Lung (tissue), 12 donors: ENCODE data around the gene TMEM107. TPM values are rescaled to one million over a fixed set of nuclear protein-coding genes. Genes with fewer than 3 reads are reported as not detected.

Source experiments
- ATAC-seq: fragments of 200-7000 bp; cut with Tn5 transposase; one replicate; pipeline ENCODE4 v1.9.1; 2020; ENCODE audit warnings: moderate number of reproducible peaks; ENCODE audit not compliant: insufficient read depth, low FRiP score
- DNase-seq, 3 donors: peaks; one replicate each; pipeline ENCODE4 v3.0.0-alpha.2; 2013 to 2017
- H3K27ac ChIP-seq, 2 donors: one replicate each; pipeline ENCODE4 v1.5.1; 2013; ENCODE audit warnings: mild to moderate bottlenecking in 2 of 2, moderate library complexity in 2 of 2, control low read depth in 1 of 2, inconsistent platforms in 1 of 2, low read depth in 1 of 2, low read length in 1 of 2
- H3K27me3 ChIP-seq, 3 donors: one replicate each; pipeline ENCODE4 v1.5.1; 2013; ENCODE audit warnings: low read length in 2 of 3; ENCODE audit not compliant: control insufficient read depth in 3 of 3, insufficient read depth in 3 of 3
- H3K36me3 ChIP-seq, 4 donors: one replicate each; pipeline ENCODE4 v1.5.1; 2013; ENCODE audit warnings: low read length in 4 of 4, mild to moderate bottlenecking in 1 of 4, moderate library complexity in 1 of 4; ENCODE audit not compliant: control insufficient read depth in 4 of 4, insufficient read depth in 4 of 4
- H3K4me1 ChIP-seq, 5 donors: one replicate each; pipeline ENCODE4 v1.5.1; 2013; ENCODE audit warnings: low read length in 5 of 5, mild to moderate bottlenecking in 2 of 5, moderate library complexity in 1 of 5; ENCODE audit not compliant: control insufficient read depth in 5 of 5, insufficient read depth in 5 of 5
- H3K4me3 ChIP-seq: one replicate; pipeline ENCODE4 v1.5.1; 2013; ENCODE audit warnings: mild to moderate bottlenecking, control low read depth, moderate library complexity
- H3K9ac ChIP-seq, 2 donors: one replicate each; pipeline ENCODE4 v1.5.1; 2013; ENCODE audit warnings: low read length in 2 of 2, control low read depth in 1 of 2; ENCODE audit not compliant: insufficient read depth in 1 of 2
- H3K9me3 ChIP-seq, 4 donors: one replicate each; pipeline ENCODE4 v1.5.1; 2013; ENCODE audit warnings: low read length in 3 of 4, mild to moderate bottlenecking in 1 of 4, moderate library complexity in 1 of 4; ENCODE audit not compliant: control insufficient read depth in 4 of 4, insufficient read depth in 3 of 4
- WGBS, 2 donors: extraction: QIAGEN DNeasy Blood & Tissue Kit; methylation state at CpG; one replicate each; pipeline ENCODE4 v1.1.7; 2013; 5-methylcytosine and 5-hydroxymethylcytosine counted together
- polyA plus RNA-seq, 2 donors: library from polyadenylated mRNA; stranded (reverse); fragments of 200-250 nt; gene quantifications; one replicate each; pipeline ENCODE4 v1.2.1, GENCODE V29; 2013
- total RNA-seq, 2 donors: library from RNA; depleted of rRNA in 1 of 2; stranded (reverse); fragments of >200 nt in 1 of 2; gene quantifications; one replicate each; pipeline ENCODE4 v1.2.1, GENCODE V29; 2014 to 2021
- TF ChIP-seq, protein P1 (sequence below): IDR thresholded peaks from 2 replicates; pipeline ENCODE4 v1.5.1; 2012; ENCODE audit warnings: mild to moderate bottlenecking; ENCODE audit errors: control extremely low read depth, extremely low read depth
- donor health status: control.
- donor health status: control.
- donor health status: Bipolar disorder and iron deficiency.
- donor health status: healthy.
- donor health status: DM: yes; HTN: yes; CAD: no.

TMEM107 gene
- total and polyA plus RNA-seq, 4 donors: 13.2 to 33.1 (median 21.7) TPM

DNA sequence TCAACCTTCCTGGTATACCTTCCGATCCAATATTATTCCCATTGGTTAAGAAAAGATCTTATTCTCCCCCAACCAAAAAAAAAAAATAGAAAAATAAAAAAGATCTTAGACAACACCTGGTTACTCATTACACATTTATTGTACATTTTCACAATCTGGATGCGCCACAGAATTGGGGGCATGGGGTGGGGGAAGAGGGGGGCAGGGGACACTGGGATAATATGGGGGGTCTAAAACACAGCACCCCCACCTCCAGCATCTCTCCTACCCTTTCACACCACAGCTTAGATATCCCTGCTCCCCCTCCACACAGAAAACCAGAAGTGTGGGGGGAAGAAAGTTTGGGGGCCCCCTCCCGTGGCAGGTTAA is 17.2 kb downstream of the TMEM107 start:
- no peak overlapping the region for H3K4me3 ChIP-seq
- H3K9me3 ChIP-seq: no peaks in the 10 kb centered on the region
- 59% methylated on average over 3 of the region's 3 CpGs for WGBS, 2 donors
- DNase-seq (no peak), ATAC-seq (no peak)
- TF ChIP-seq, protein P1, sequence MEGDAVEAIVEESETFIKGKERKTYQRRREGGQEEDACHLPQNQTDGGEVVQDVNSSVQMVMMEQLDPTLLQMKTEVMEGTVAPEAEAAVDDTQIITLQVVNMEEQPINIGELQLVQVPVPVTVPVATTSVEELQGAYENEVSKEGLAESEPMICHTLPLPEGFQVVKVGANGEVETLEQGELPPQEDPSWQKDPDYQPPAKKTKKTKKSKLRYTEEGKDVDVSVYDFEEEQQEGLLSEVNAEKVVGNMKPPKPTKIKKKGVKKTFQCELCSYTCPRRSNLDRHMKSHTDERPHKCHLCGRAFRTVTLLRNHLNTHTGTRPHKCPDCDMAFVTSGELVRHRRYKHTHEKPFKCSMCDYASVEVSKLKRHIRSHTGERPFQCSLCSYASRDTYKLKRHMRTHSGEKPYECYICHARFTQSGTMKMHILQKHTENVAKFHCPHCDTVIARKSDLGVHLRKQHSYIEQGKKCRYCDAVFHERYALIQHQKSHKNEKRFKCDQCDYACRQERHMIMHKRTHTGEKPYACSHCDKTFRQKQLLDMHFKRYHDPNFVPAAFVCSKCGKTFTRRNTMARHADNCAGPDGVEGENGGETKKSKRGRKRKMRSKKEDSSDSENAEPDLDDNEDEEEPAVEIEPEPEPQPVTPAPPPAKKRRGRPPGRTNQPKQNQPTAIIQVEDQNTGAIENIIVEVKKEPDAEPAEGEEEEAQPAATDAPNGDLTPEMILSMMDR: no peak
- no peak overlapping the region for H3K27ac ChIP-seq
- peaks cover 3 to 26% (median 14%) of the 10 kb centered on the region in 4 donors for H3K36me3 ChIP-seq
- no peak overlapping the region for H3K9ac ChIP-seq
- no peaks in the 10 kb centered on the region for H3K27me3 ChIP-seq
- H3K4me1 ChIP-seq: peaks cover 8 to 50% (median 26%) of the 10 kb centered on the region in 5 donors

DNA sequence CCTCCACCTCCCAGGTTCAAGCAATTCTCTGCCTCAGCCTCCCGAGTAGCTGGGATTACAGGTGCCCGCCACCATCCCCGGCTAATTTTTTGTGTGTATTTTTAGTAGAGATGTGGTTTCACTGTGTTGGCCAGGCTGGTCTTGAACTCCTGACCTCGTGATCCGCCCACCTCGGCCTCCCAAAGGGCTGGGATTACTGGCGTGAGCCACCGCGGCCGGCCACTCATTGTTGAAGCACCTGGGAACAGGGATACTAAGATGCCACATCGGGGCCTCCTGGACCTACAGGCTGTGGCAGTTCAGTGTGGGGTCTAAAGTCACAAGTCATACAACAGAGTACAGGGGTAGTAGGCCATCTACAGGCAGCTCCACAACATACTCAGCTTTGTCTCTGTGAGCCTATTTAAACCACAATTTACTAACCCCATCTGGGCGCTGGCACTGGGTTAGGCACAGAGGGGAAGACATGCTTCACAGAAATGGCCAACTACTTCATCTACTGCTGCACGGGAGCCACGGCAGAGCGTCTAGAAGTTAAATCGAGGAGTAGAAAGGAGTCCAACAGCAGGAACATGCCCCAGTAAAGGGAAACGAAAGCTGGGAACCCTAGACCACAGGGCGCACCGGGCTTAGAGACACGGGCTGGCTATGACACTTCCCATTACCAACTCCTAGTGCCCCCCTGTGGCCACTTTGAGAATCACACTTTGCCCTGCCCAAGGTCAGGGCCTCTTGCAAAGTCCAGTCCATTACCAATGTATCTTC is 17.7 kb downstream of the TMEM107 start:
- no peak for ATAC-seq
- no peaks in the 10 kb centered on the region for H3K9me3 ChIP-seq
- peak overlapping the region; percentile 81 to 85 for H3K27ac ChIP-seq
- WGBS, 2 donors: 43 to 52% methylated on average over 20 of the region's 20 CpGs
- no peak overlapping the region for H3K4me3 ChIP-seq
- peaks cover 3 to 26% (median 14%) of the 10 kb centered on the region in 4 donors for H3K36me3 ChIP-seq
- no peaks in the 10 kb centered on the region for H3K27me3 ChIP-seq
- H3K9ac ChIP-seq: no peak overlapping the region
- peaks cover 3 to 50% (median 28%) of the 10 kb centered on the region in 5 donors for H3K4me1 ChIP-seq
- DNase-seq: peak; percentile 88 to 92 (median 90)
- TF ChIP-seq, protein P1: peak; percentile 91

DNA sequence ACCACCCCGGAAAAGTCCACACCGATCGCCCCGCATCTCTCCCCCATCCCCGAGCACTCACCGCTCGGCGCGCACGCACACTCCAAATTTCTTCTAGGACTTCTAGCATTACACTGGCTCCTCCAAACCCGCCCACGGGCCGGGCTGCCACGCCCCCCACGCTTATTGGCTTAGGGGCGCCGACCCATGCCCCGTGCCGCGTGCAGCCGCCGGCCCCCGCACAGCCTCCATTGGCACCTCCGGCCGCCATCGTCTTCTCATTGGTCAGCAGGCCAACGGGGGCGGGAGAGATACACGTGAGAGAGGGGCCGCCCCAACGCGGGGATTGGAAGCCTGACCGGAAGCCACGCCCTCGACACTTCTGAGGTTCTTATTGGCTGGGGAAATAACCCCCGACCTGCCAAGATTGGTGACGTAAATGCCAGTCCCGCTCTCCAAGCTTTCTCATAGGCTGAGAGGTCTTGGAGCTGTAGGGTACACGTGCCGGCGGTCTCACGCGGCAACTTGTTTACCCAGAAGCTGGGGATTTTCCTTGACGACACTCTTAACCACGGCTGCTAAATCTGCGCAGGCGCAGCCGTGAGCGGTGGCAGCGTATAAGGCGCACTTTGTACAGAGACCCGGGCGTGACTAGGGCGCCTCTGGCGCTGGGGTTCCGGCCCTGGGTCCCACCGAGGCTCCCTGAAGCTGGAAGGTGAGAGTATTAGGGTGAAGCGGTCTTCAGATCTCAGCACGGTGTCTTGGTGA is 19.8 kb downstream of the TMEM107 start:
- WGBS, 2 donors: 0 to 1% methylated on average over 59 of the region's 59 CpGs
- peak; percentile 100 for DNase-seq
- H3K4me1 ChIP-seq: peaks cover 5 to 56% (median 29%) of the 10 kb centered on the region in 5 donors

More for the DNA sequence above, 19.8 kb downstream of the TMEM107 start:
- Histone ChIP-seq H3K4me3 (peak overlapping the region; percentile 94), H3K27ac (peak overlapping the region; percentile 95 to 100), H3K9me3 (no peaks in the 10 kb centered on the region), H3K36me3 (peaks cover 3 to 15% (median 15%) of the 10 kb centered on the region in 4 donors), H3K9ac (peak overlapping the region; percentile 99 to 100), H3K27me3 (no peaks in the 10 kb centered on the region)
- TF ChIP-seq, protein P1: no peak
- peak; percentile 75 for ATAC-seq
